ENCODE data around the gene WWOX. TPM values are rescaled to one million over a fixed set of nuclear protein-coding genes. Genes with fewer than 3 reads are reported as not detected.

The WWOX gene
- total and polyA plus RNA-seq, 2 of the 8 experiments (the other 6 are each of a cell fraction or from before 2014, with no cell fraction given) = 5.4 to 16.7 TPM

- Histone ChIP-seq H3K23me2 (ENCODE audit: low read depth, low read length) (no peaks in the 10 kb centered on the region), H4K20me1 (replicated peaks in 1 of 2; ENCODE audit: control insufficient read depth in 1 of 2, insufficient read depth in 2 of 2, low read length in 2 of 2) (no peaks in the 10 kb centered on the region), H3K14ac (ENCODE audit: insufficient read length) (no peak overlapping the region), H3K4me3 (ENCODE audit: extremely low read depth in 1 of 4, insufficient read depth in 2 of 4, low read depth in 3 of 4, low read length in 4 of 4) (no peak overlapping the region), H2AK5ac (ENCODE audit: low read depth, low read length) (no peak overlapping the region), H3K36me3 (ENCODE audit: control insufficient read depth in 2 of 4, insufficient read depth in 4 of 4, low read length in 3 of 4) (no peaks in the 10 kb centered on the region), H3K27me3 (replicated peaks in 1 of 4; ENCODE audit: control insufficient read depth in 3 of 4, extremely low read depth in 1 of 4, insufficient read depth in 3 of 4, low read length in 3 of 4) (no peaks in the 10 kb centered on the region; a peak in 1 of 7 replicates), H3K4me2 (ENCODE audit: insufficient read depth in 1 of 2, low read depth in 2 of 2, low read length in 2 of 2) (no peak overlapping the region), H3K79me2 (ENCODE audit: control insufficient read depth in 1 of 2, insufficient read depth in 2 of 2, low read length in 2 of 2) (no peaks in the 10 kb centered on the region), H3K4ac (replicated peaks; ENCODE audit: insufficient read length, low read depth, low read length) (no peak overlapping the region), H2BK15ac (ENCODE audit: low read length) (no peak overlapping the region), H2BK12ac (ENCODE audit: low read depth, low read length) (no peak overlapping the region), H2BK20ac (ENCODE audit: low read length) (no peak overlapping the region), H3K9ac (replicated peaks in 1 of 4; ENCODE audit: extremely low read depth in 1 of 4, low read depth in 3 of 4, low read length in 3 of 4) (no peak overlapping the region), H3K56ac (replicated peaks; ENCODE audit: insufficient read length, low read depth, low read length) (no peak overlapping the region), H4K8ac (ENCODE audit: extremely low read depth, insufficient read depth, low read length) (no peak overlapping the region), H2BK5ac (ENCODE audit: low read depth, low read length) (no peak overlapping the region), H3K9me3 (ENCODE audit: insufficient read depth in 2 of 2, low read depth in 1 of 2, low read length in 1 of 2) (no peaks in the 10 kb centered on the region), H3K27ac (ENCODE audit: low read depth, low read length) (no peak overlapping the region), H3K18ac (ENCODE audit: extremely low read depth, low read length) (no peak overlapping the region), H4K91ac (replicated peaks; ENCODE audit: insufficient read length, low read length) (no peak overlapping the region), H3K79me1 (ENCODE audit: low read depth, low read length) (no peaks in the 10 kb centered on the region), H3K4me1 (replicated peaks in 1 of 4; ENCODE audit: control insufficient read depth in 3 of 4, insufficient read depth in 4 of 4, low read length in 3 of 4) (peaks cover 0 to 9% (median 6%) of the 10 kb centered on the region in 4 experiments; a peak in 3 of 7 replicates), H3K23ac (ENCODE audit: insufficient read length) (no peak overlapping the region), H4K5ac (ENCODE audit: insufficient read length, low read depth, low read length) (no peak overlapping the region), H2AFZ (ENCODE audit: low read length) (no peak overlapping the region), H2BK120ac (replicated peaks; ENCODE audit: low read depth, low read length) (no peak overlapping the region)
- POLR2A ChIA-PET (ENCODE audit: partially characterized antibody) = no interaction called here
- CTCF ChIA-PET (ENCODE audit: partially characterized antibody) = interaction anchor here (1.1 to 1.3 kb wide), 3 partner anchors 12 to 38 kb away, joined by 3 read pairs; no protein-coding TSS in a partner anchor
- 85% methylated on average over 4 of the region's 4 CpGs; no CpG with 5 or more reads in 1 of the 2 experiments for WGBS, 2 experiments (ENCODE audit: extremely low coverage in 1 of 2, insufficient coverage in 1 of 2, insufficient read length in 1 of 2, insufficient replicate concordance in 2 of 2, low coverage in 1 of 2, low lambda C conversion rate in 2 of 2, missing lambda C conversion rate in 1 of 2)
- DNase-seq (ENCODE audit: low read depth in 1 of 2, low spot score in 2 of 2) (no peak), FAIRE-seq (no peak)
- no peak for TF ChIP-seq GABPA (IDR thresholded peaks at IDR 0.05; ENCODE audit: borderline replicate concordance, insufficient read depth, low read length)
- no peak for TF ChIP-seq TBP (IDR thresholded peaks at IDR 0.05; ENCODE audit: low read depth, low read length)
- no peak for TF ChIP-seq FOSL1 (IDR thresholded peaks at IDR 0.05; ENCODE audit: insufficient read depth, low read depth, low read length)
- TF ChIP-seq TAF7 (optimal IDR thresholded peaks at IDR 0.05; ENCODE audit: borderline replicate concordance, low read depth, low read length) = no peak
- no peak for TF ChIP-seq POLR2AphosphoS5 (IDR thresholded peaks at IDR 0.05; ENCODE audit: low read depth, low read length)
- TF ChIP-seq CTCF (IDR thresholded peaks at IDR 0.05; ENCODE audit: control extremely low read depth in 1 of 3, insufficient read depth in 1 of 3, low read depth in 1 of 3, low read length in 3 of 3) = no peak
- TF ChIP-seq RFX5 (IDR thresholded peaks at IDR 0.05; ENCODE audit: borderline replicate concordance, low read depth, low read length) = no peak
- TF ChIP-seq, protein P1, sequence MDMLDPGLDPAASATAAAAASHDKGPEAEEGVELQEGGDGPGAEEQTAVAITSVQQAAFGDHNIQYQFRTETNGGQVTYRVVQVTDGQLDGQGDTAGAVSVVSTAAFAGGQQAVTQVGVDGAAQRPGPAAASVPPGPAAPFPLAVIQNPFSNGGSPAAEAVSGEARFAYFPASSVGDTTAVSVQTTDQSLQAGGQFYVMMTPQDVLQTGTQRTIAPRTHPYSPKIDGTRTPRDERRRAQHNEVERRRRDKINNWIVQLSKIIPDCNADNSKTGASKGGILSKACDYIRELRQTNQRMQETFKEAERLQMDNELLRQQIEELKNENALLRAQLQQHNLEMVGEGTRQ (IDR thresholded peaks at IDR 0.05; ENCODE audit: low read length) = no peak
- no peak for TF ChIP-seq RBBP5 (IDR thresholded peaks at IDR 0.05; ENCODE audit: borderline replicate concordance, low read depth, low read length)
- TF ChIP-seq SP4 (IDR thresholded peaks at IDR 0.05; ENCODE audit: low read length) = no peak
Measured at GRCh38 chr16:78286065-78286464, 186.6 kb downstream of the WWOX start.

All from H1 (cell line).